Stimulated activated CD8-positive, alpha-beta memory T cell treated with anti-CD3 and anti-CD28 coated beads, Interleukin-12 subunit alpha, Interleukin-12 subunit beta, amount 100 ng/mL, for 4 hours (primary cell): ENCODE measurements around the gene TNK2.
"Not testable (repeated sequence)": the region's sequence is repeated elsewhere in the genome, so short reads cannot be mapped to it uniquely, and the experiment has no call there.

ENCODE experiments used
- DNase-seq: peaks from one replicate; pipeline ENCODE4 v3.0.0-alpha.2; 2020; ENCODE audit warnings: low read depth

Gene TNK2

GRCh38 chr3:195850857-195851543 is 57.4 kb downstream of the TNK2 start:
- peak; percentile 66 for DNase-seq

GRCh38 chr3:195849322-195850074 is 58.9 kb downstream of the TNK2 start:
- no peak for DNase-seq

GRCh38 chr3:195847055-195847950 is 61.0 kb downstream of the TNK2 start:
- DNase-seq = no peak

- DNase-seq = no peak
Measured at GRCh38 chr3:195845483-195845882, 62.9 kb downstream of the TNK2 start.

- DNase-seq = no peak
Measured at GRCh38 chr3:195844671-195845218, 63.6 kb downstream of the TNK2 start.

- no peak for DNase-seq
Measured at GRCh38 chr3:195839260-195840010, 68.9 kb downstream of the TNK2 start.

- no peak for DNase-seq
Measured at GRCh38 chr3:195838714-195839113, 69.6 kb downstream of the TNK2 start.

- no peak for DNase-seq
Measured at GRCh38 chr3:195836476-195837135, 71.7 kb downstream of the TNK2 start.

- DNase-seq = no peak
Measured at GRCh38 chr3:195835791-195836190, 72.6 kb downstream of the TNK2 start.

- DNase-seq = no peak
Measured at GRCh38 chr3:195834675-195835583, 73.4 kb downstream of the TNK2 start.

- DNase-seq = no peak
Measured at GRCh38 chr3:195829897-195830254, 78.5 kb downstream of the TNK2 start.

- no peak for DNase-seq
Measured at GRCh38 chr3:195828762-195829161, 79.6 kb downstream of the TNK2 start.

GRCh38 chr3:195825857-195826804 is 82.2 kb downstream of the TNK2 start:
- DNase-seq = no peak

- DNase-seq = no peak
Measured at GRCh38 chr3:195825191-195825588, 83.2 kb downstream of the TNK2 start.

GRCh38 chr3:195824425-195825190 is 83.7 kb downstream of the TNK2 start:
- DNase-seq = not testable (repeated sequence)

- DNase-seq = no peak
Measured at GRCh38 chr3:195823999-195824398, 84.4 kb downstream of the TNK2 start.

- DNase-seq = no peak
Measured at GRCh38 chr3:195823280-195823679, 85.1 kb downstream of the TNK2 start.

GRCh38 chr3:195822131-195822696 is 86.1 kb downstream of the TNK2 start:
- no peak for DNase-seq
